HepG2 (cell line): ENCODE results near the gene MREG. TPM values are rescaled to one million over a fixed set of nuclear protein-coding genes. Genes with fewer than 3 reads are reported as not detected.

Source experiments
- ATAC-seq: fragments of 200-7000 bp; cut with Tn5 transposase; 3 replicates; pipeline ENCODE4 v1.9.1; 2020; ENCODE audit warnings: mild to moderate bottlenecking, moderate library complexity
- BruUV-seq: library from RNA; stranded (reverse); fragments of 400-500 nt; replicated peaks from 2 replicates; lab custom pipeline; 2021; lab: Mats Ljungman, UMichigan
- CTCF ChIA-PET: fragments of 300-600 bp; formaldehyde crosslinking; extraction: SDS; loops from one replicate; lab custom pipeline; 2021; ENCODE audit warnings: low total read pairs, inconsistent platforms, low intra/inter-chr PET ratio; lab: Yijun Ruan, JAX
- POLR2A ChIA-PET: fragments of 350-600 bp; sonication (Branson Sonifier 250); formaldehyde crosslinking; loops from one replicate; lab custom pipeline; 2020; ENCODE audit warnings: antibody characterized with exemption, inconsistent platforms; lab: Yijun Ruan, JAX
- DNase-seq: peaks from one replicate; pipeline ENCODE4 v3.0.0-alpha.2; 2015; ENCODE audit warnings: low spot score
- FAIRE-seq: peaks from 3 replicates; lab custom pipeline; 2011; peaks lifted over from hg19 to GRCh38; lab: Jason Lieb, UNC
- H2AFZ ChIP-seq: one replicate; pipeline ENCODE4 v1.6.1; 2011; ENCODE audit warnings: low read length, inconsistent platforms
- H3K27ac ChIP-seq: fragments of 300-600 bp; 3 replicates; pipeline ENCODE4 v1.8.0; 2011; ENCODE audit warnings: mixed run types, mild to moderate bottlenecking, mixed read lengths, low read length, inconsistent platforms; ENCODE audit not compliant: insufficient read depth; ENCODE audit errors: extremely low read length
- H3K27me3 ChIP-seq, 2 experiments: fragments of 200-600 bp in 1 of 2; 2 replicates in 1 of 2; 3 replicates in 1 of 2; pipeline versions ENCODE4 v1.6.0 to v1.8.0; 2011; ENCODE audit warnings: low read length in 2 of 2, mild to moderate bottlenecking in 2 of 2, moderate library complexity in 2 of 2, inconsistent platforms in 1 of 2; ENCODE audit not compliant: insufficient read depth in 2 of 2, control insufficient read depth in 1 of 2
- H3K36me3 ChIP-seq, 2 experiments: fragments of 200-600 bp in 1 of 2; replicated peaks in 1 of 2; 2 replicates in 1 of 2; 3 replicates in 1 of 2; pipeline versions ENCODE4 v1.5.1 to v1.8.0; 2011; ENCODE audit warnings: low read length in 2 of 2, inconsistent platforms in 1 of 2; ENCODE audit not compliant: insufficient read depth in 2 of 2, control insufficient read depth in 1 of 2
- H3K4me1 ChIP-seq: 2 replicates; pipeline ENCODE4 v1.5.1; 2012; ENCODE audit warnings: low read length, inconsistent platforms; ENCODE audit not compliant: insufficient read depth
- H3K4me2 ChIP-seq: 2 replicates; pipeline ENCODE4 v1.6.0; 2011; ENCODE audit warnings: low read depth, low read length, inconsistent platforms
- H3K4me3 ChIP-seq, 3 experiments: fragments of 200-600 bp in 1 of 3; sonication (generic), shearing (Covaris generic) in 1 of 3; replicated peaks in 1 of 3; 2 replicates each; pipeline ENCODE4 v1.5.1; 2011 to 2016; ENCODE audit warnings: low read length in 3 of 3, inconsistent platforms in 2 of 3, low read depth in 2 of 3, mild to moderate bottlenecking in 2 of 3, control low read depth in 1 of 3, mixed read lengths in 1 of 3; ENCODE audit not compliant: insufficient read depth in 1 of 3
- H3K79me2 ChIP-seq: one replicate; pipeline ENCODE4 v1.6.1; 2011; ENCODE audit warnings: low read length, inconsistent platforms; ENCODE audit not compliant: insufficient read depth
- H3K9ac ChIP-seq: 2 replicates; pipeline ENCODE4 v1.6.0; 2011; ENCODE audit warnings: mild to moderate bottlenecking, low read depth, low read length, inconsistent platforms; ENCODE audit not compliant: insufficient read depth
- H3K9me3 ChIP-seq: 2 replicates; pipeline ENCODE4 v1.5.1; 2012; ENCODE audit warnings: mild to moderate bottlenecking, low read length
- H4K20me1 ChIP-seq: 2 replicates; pipeline ENCODE4 v1.6.0; 2011; ENCODE audit warnings: inconsistent platforms, mild to moderate bottlenecking, low read length, moderate library complexity; ENCODE audit not compliant: insufficient read depth
- CENPX ChIP-seq: sonication (generic); formaldehyde crosslinking; IDR thresholded peaks from 2 replicates; pipeline ENCODE4 v1.9.0; 2021; ENCODE audit warnings: mild to moderate bottlenecking, missing genetic modification reagents, moderate library complexity
- CTCF ChIP-seq: sonication (generic); formaldehyde crosslinking; IDR thresholded peaks from 2 replicates; pipeline ENCODE4 v1.5.0; 2020; ENCODE audit warnings: mild to moderate bottlenecking, missing genetic modification reagents, moderate library complexity
- PRPF4 ChIP-seq: fragments of 200-400 bp; formaldehyde crosslinking; IDR thresholded peaks from 2 replicates; pipeline ENCODE4 v1.6.1; 2016; ENCODE audit warnings: low read length, low read depth; ENCODE audit not compliant: poor library complexity, severe bottlenecking
- SMC3 ChIP-seq: IDR thresholded peaks from 2 replicates; pipeline ENCODE4 v1.6.1; 2011; ENCODE audit warnings: low read length, improper control_type of control experiment
- STAG1 ChIP-seq: sonication (generic); formaldehyde crosslinking; IDR thresholded peaks from 2 replicates; pipeline ENCODE4 v1.4.0; 2020; ENCODE audit warnings: missing genetic modification reagents
- ZKSCAN8 ChIP-seq: IDR thresholded peaks from 2 replicates; pipeline ENCODE4 v1.6.1; 2016; ENCODE audit warnings: borderline replicate concordance, missing genetic modification reagents, missing compliant biosample characterization
- ZNF790 ChIP-seq: sonication (generic); formaldehyde crosslinking; IDR thresholded peaks from 2 replicates; pipeline ENCODE4 v1.8.0; 2022; ENCODE audit warnings: missing genetic modification reagents, mild to moderate bottlenecking, borderline replicate concordance
- WGBS: methylation state at CpG from one replicate; pipeline ENCODE4 v1.1.6; 2017; ENCODE audit warnings: low lambda C conversion rate; 5-methylcytosine and 5-hydroxymethylcytosine counted together
- in situ Hi-C: cut with HindIII; loops from 2 replicates; pipeline ENCODE4 v1.10.0; 2017; ENCODE audit warnings: low pct_unique_long_range_greater_than_20kb; ENCODE audit not compliant: extremely low pct_ligation_motif_present
- intact Hi-C: fragments of 100-400 bp; cut with micrococcal nuclease; formaldehyde crosslinking; loops from one replicate; pipeline ENCODE4 v1.10.0; 2022; ENCODE audit not compliant: unreplicated experiment
- polyA plus RNA-seq, 8 experiments: library from polyadenylated mRNA; depleted of rRNA in 3 of 8; stranded (reverse) in 7 of 8; unstranded in 1 of 8; fragments of >200 nt; fragmentation: Illumina TruSeq in 4 of 8; extraction: Trizol in 4 of 8; gene quantifications; 2 replicates each; pipeline versions ENCODE4 v1.2.1 to v1.2.3, GENCODE V29; 2011 to 2016; ENCODE audit warnings: low read depth in 4 of 8, missing spikeins in 1 of 8, mixed read lengths in 1 of 8; ENCODE audit not compliant: insufficient read depth in 1 of 8
- total RNA-seq, 5 experiments: library from RNA; depleted of rRNA; stranded (reverse); fragments of >200 nt; fragmentation: Illumina TruSeq; extraction: Trizol; gene quantifications; 2 replicates each; pipeline ENCODE4 v1.2.3, GENCODE V29; 2016; ENCODE audit warnings: low read depth in 1 of 5
- TF ChIP-seq, protein P1 (sequence below): sonication (generic); formaldehyde crosslinking; IDR thresholded peaks from 2 replicates; pipeline ENCODE4 v1.4.0; 2020; ENCODE audit warnings: missing genetic modification reagents, mild to moderate bottlenecking, borderline replicate concordance

The MREG gene
- total and polyA plus RNA-seq, 2 of the 13 experiments (the other 11 are each of a cell fraction or from before 2014, with no cell fraction given), result 7.5 to 23.3 TPM

GRCh38 chr2:215949991-215950404 is 63.4 kb downstream of the MREG start:
- no peaks in the 10 kb centered on the region for H3K9me3 ChIP-seq
- no peak overlapping the region for H2AFZ ChIP-seq
- intact Hi-C loops, result loop anchor here (1.0 kb wide), 2 partner anchors 63 to 73 kb away; partner anchors contain the start of gene MREG
- DNase-seq (peak; percentile 55), ATAC-seq (peak; percentile 73), FAIRE-seq (peak; percentile 72)
- no peak overlapping the region for H3K4me3 ChIP-seq
- in situ Hi-C loops, result loop anchor here (5.0 to 25.0 kb wide), 4 partner anchors 62 to 2013 kb away; partner anchors contain the start of genes BARD1 and MREG
- POLR2A ChIA-PET, result no interaction called here
- H4K20me1 ChIP-seq, result no peaks in the 10 kb centered on the region
- H3K9ac ChIP-seq, result no peak overlapping the region
- WGBS, result 77% methylated on average over 3 of the region's 3 CpGs
- peaks cover 4 to 21% of the 10 kb centered on the region in 2 experiments for H3K36me3 ChIP-seq
- H3K27ac ChIP-seq, result no peak overlapping the region
- TF ChIP-seq ZKSCAN8 (CRISPR knock-in tag), result no peak
- TF ChIP-seq CENPX (CRISPR knock-in tag), result no peak
- peak; percentile 56; the same call in 1 of the 2 replicates for TF ChIP-seq SMC3
- TF ChIP-seq PRPF4, result no peak
- TF ChIP-seq CTCF (CRISPR knock-in tag), result peak; percentile 59
- TF ChIP-seq STAG1 (CRISPR knock-in tag), result peak; percentile 72
- no peak for TF ChIP-seq ZNF790
- TF ChIP-seq, protein P1, sequence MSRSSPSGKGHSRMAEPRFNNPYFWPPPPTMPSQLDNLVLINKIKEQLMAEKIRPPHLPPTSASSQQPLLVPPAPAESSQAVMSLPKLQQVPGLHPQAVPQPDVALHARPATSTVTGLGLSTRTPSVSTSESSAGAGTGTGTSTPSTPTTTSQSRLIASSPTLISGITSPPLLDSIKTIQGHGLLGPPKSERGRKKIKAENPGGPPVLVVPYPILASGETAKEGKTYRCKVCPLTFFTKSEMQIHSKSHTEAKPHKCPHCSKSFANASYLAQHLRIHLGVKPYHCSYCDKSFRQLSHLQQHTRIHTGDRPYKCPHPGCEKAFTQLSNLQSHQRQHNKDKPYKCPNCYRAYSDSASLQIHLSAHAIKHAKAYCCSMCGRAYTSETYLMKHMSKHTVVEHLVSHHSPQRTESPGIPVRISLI (CRISPR knock-in tag), result peak; percentile 75
- H3K79me2 ChIP-seq, result no peaks in the 10 kb centered on the region
- no peaks in the 10 kb centered on the region for H3K27me3 ChIP-seq
- no TSS peak for BruUV-seq
- H3K4me1 ChIP-seq, result peaks cover 24% of the 10 kb centered on the region
- CTCF ChIA-PET, result interaction anchor here (0.7 to 3.3 kb wide), 5 partner anchors 62 to 84 kb away, joined by 3 to 41 read pairs (median 4); partner anchors contain the start of gene MREG
- H3K4me2 ChIP-seq, result no peak overlapping the region
